HCT116 (cell line): ENCODE data around the gene GIPC3. TPM values are rescaled to one million over a fixed set of nuclear protein-coding genes. Genes with fewer than 3 reads are reported as not detected.

Experiments
- ATAC-seq: fragments of 200-7000 bp; cut with Tn5 transposase; 2 replicates; pipeline ENCODE4 v1.9.1; 2020; ENCODE audit warnings: mild to moderate bottlenecking, moderate library complexity
- BruUV-seq: library from RNA; stranded (reverse); fragments of 400-500 nt; replicated peaks from 2 replicates; lab custom pipeline; 2021; lab: Mats Ljungman, UMichigan
- CTCF ChIA-PET: fragments of 300-600 bp; sonication (Branson Sonifier 250); formaldehyde crosslinking; loops from one replicate; lab custom pipeline; 2021; ENCODE audit warnings: antibody characterized with exemption; lab: Charles Lee
- POLR2A ChIA-PET: fragments of 300-600, 350-600 bp; sonication (Branson Sonifier 250); formaldehyde crosslinking; loops from one replicate; lab custom pipeline; 2021; ENCODE audit warnings: antibody characterized with exemption; lab: Charles Lee
- RAD21 ChIA-PET, 2 experiments: fragments of 300-600 bp; sonication (Branson Sonifier 250); formaldehyde crosslinking; loops; one replicate each; lab custom pipeline; 2023; ENCODE audit warnings: low total read pairs in 2 of 2; ENCODE audit not compliant: uncharacterized antibody in 2 of 2, unreplicated experiment in 2 of 2, low non-redundant PET in 1 of 2; lab: Charles Lee
- DNase-seq: peaks from one replicate; pipeline ENCODE4 v3.0.0-alpha.2; 2010; ENCODE audit warnings: low read depth, low spot score
- H2AFZ ChIP-seq: fragments of 200-600 bp; shearing (Covaris generic), sonication (generic); 2 replicates; pipeline ENCODE4 v1.6.1; 2017; ENCODE audit warnings: low read depth, mixed run types, mixed read lengths, antibody characterized with exemption, low read length; ENCODE audit not compliant: poor library complexity, severe bottlenecking
- H3K27ac ChIP-seq: 2 replicates; pipeline ENCODE4 v1.5.1; 2012; ENCODE audit warnings: low read depth, low read length
- H3K27me3 ChIP-seq: fragments of 200-600 bp; sonication (generic); 2 replicates; pipeline ENCODE4 v1.6.1; 2016; ENCODE audit warnings: mixed run types, low read length, mixed read lengths; ENCODE audit not compliant: insufficient read depth
- H3K36me3 ChIP-seq, 2 experiments: fragments of 200-500 bp in 1 of 2; fragments of 200-600 bp in 1 of 2; sonication (Bioruptor generic) in 1 of 2; sonication (generic) in 1 of 2; 2 replicates each; pipeline versions ENCODE4 v1.5.1 to v1.6.1; 2014 to 2016; ENCODE audit warnings: low read length in 2 of 2, inconsistent platforms in 1 of 2, mixed read lengths in 1 of 2, mixed run types in 1 of 2; ENCODE audit not compliant: insufficient read depth in 2 of 2, control insufficient read depth in 1 of 2
- H3K4me1 ChIP-seq, 2 experiments: fragments of 200-600 bp in 1 of 2; sonication (generic) in 1 of 2; 2 replicates each; pipeline versions ENCODE4 v1.5.1 to v1.6.1; 2012 to 2017; ENCODE audit warnings: low read length in 2 of 2, inconsistent platforms in 1 of 2, mild to moderate bottlenecking in 1 of 2, mixed read lengths in 1 of 2, mixed run types in 1 of 2, moderate library complexity in 1 of 2; ENCODE audit not compliant: insufficient read depth in 2 of 2, control insufficient read depth in 1 of 2
- H3K4me2 ChIP-seq: fragments of 200-600 bp; sonication (generic); 2 replicates; pipeline ENCODE4 v1.6.1; 2017; ENCODE audit warnings: mixed run types, low read length, mixed read lengths
- H3K4me3 ChIP-seq, 2 experiments: fragments of 200-600 bp in 1 of 2; sonication (generic) in 1 of 2; replicated peaks in 1 of 2; 2 replicates each; pipeline ENCODE4 v1.5.1; 2011 to 2016; ENCODE audit warnings: low read length in 2 of 2, control low read depth in 1 of 2, low read depth in 1 of 2, mild to moderate bottlenecking in 1 of 2, mixed read lengths in 1 of 2, mixed run types in 1 of 2
- H3K79me2 ChIP-seq: fragments of 200-600 bp; sonication (generic); 2 replicates; pipeline ENCODE4 v1.6.1; 2017; ENCODE audit warnings: mild to moderate bottlenecking, mixed run types, low read length, moderate library complexity, mixed read lengths; ENCODE audit not compliant: insufficient read depth
- H3K9ac ChIP-seq: fragments of 200-600 bp; sonication (generic); 2 replicates; pipeline ENCODE4 v1.6.1; 2016; ENCODE audit warnings: low read length, mixed read lengths
- H3K9me2 ChIP-seq: fragments of 200-600 bp; sonication (generic), shearing (Covaris generic); 2 replicates; pipeline ENCODE4 v1.6.1; 2017; ENCODE audit warnings: mixed run types, mild to moderate bottlenecking, moderate library complexity; ENCODE audit not compliant: insufficient read depth
- H3K9me3 ChIP-seq, 2 experiments: fragments of 200-500 bp in 1 of 2; fragments of 200-600 bp in 1 of 2; sonication (Bioruptor generic) in 1 of 2; sonication (generic) in 1 of 2; 2 replicates each; pipeline ENCODE4 v1.6.1; 2014 to 2017; ENCODE audit warnings: low read length in 2 of 2, mixed read lengths in 2 of 2, inconsistent platforms in 1 of 2, low read depth in 1 of 2, mild to moderate bottlenecking in 1 of 2, mixed run types in 1 of 2, moderate library complexity in 1 of 2; ENCODE audit not compliant: control insufficient read depth in 1 of 2, insufficient read depth in 1 of 2
- H4K20me1 ChIP-seq: fragments of 200-600 bp; sonication (generic), shearing (Covaris generic); 2 replicates; pipeline ENCODE4 v1.6.1; 2017; ENCODE audit warnings: mixed run types, mild to moderate bottlenecking, moderate library complexity; ENCODE audit not compliant: insufficient read depth
- CBX3 ChIP-seq: IDR thresholded peaks from 2 replicates; pipeline ENCODE4 v1.6.1; 2012; ENCODE audit warnings: low read depth
- CEBPB ChIP-seq: IDR thresholded peaks from 2 replicates; pipeline ENCODE4 v1.6.1; 2012; ENCODE audit warnings: low read depth
- CTCF ChIP-seq, 3 experiments: fragments of 200-600 bp in 1 of 3; sonication (generic) in 1 of 3; IDR thresholded peaks in 2 of 3; conservative IDR thresholded peaks in 1 of 3; 2 replicates each; pipeline ENCODE4 v1.5.1; 2012 to 2017; ENCODE audit warnings: low read depth in 2 of 3, low read length in 2 of 3, antibody characterized with exemption in 1 of 3, borderline replicate concordance in 1 of 3, control low read depth in 1 of 3, mild to moderate bottlenecking in 1 of 3, mixed read lengths in 1 of 3, mixed run types in 1 of 3, moderate library complexity in 1 of 3; ENCODE audit not compliant: insufficient read depth in 1 of 3
- JUND ChIP-seq: IDR thresholded peaks from 2 replicates; pipeline ENCODE4 v1.6.1; 2012
- POLR2A ChIP-seq: IDR thresholded peaks from 2 replicates; pipeline ENCODE4 v1.7.0; 2011; ENCODE audit warnings: borderline replicate concordance; ENCODE audit not compliant: insufficient read depth, insufficient read length; ENCODE audit errors: extremely low read depth
- POLR2AphosphoS5 ChIP-seq: IDR thresholded peaks from 2 replicates; pipeline ENCODE4 v1.6.1; 2011; ENCODE audit warnings: mild to moderate bottlenecking, low read depth, low read length, moderate library complexity
- SIN3A ChIP-seq: IDR thresholded peaks from 2 replicates; pipeline ENCODE4 v1.6.1; 2012; ENCODE audit warnings: low read depth
- SP1 ChIP-seq: IDR thresholded peaks from 2 replicates; pipeline ENCODE4 v1.6.1; 2012; ENCODE audit warnings: low read depth
- SRF ChIP-seq: IDR thresholded peaks from 2 replicates; pipeline ENCODE4 v1.6.1; 2012; ENCODE audit warnings: low read depth
- ZBTB33 ChIP-seq: IDR thresholded peaks from 2 replicates; pipeline ENCODE4 v1.6.1; 2011; ENCODE audit warnings: mild to moderate bottlenecking, low read length, moderate library complexity; ENCODE audit not compliant: insufficient replicate concordance; ENCODE audit errors: extremely low read depth
- ZFX ChIP-seq: fragments of 450-650 bp; IDR thresholded peaks from 2 replicates; pipeline ENCODE4 v1.6.1; 2017
- intact Hi-C: fragments of 100-400 bp; cut with micrococcal nuclease; formaldehyde crosslinking; loops from 2 replicates; pipeline ENCODE4 v1.10.0; 2022
- total RNA-seq: library from RNA; stranded (reverse); gene quantifications from one replicate; pipeline ENCODE4 v1.2.1, GENCODE V29; 2021; ENCODE audit not compliant: unreplicated experiment
- TF ChIP-seq, protein P1 (sequence below): IDR thresholded peaks from 2 replicates; pipeline ENCODE4 v1.6.1; 2012
- TF ChIP-seq, protein P2 (sequence below): IDR thresholded peaks from 2 replicates; pipeline ENCODE4 v1.6.1; 2012

The GIPC3 gene
- total RNA-seq, 1 experiment from 2014 or later = not detected

DNA sequence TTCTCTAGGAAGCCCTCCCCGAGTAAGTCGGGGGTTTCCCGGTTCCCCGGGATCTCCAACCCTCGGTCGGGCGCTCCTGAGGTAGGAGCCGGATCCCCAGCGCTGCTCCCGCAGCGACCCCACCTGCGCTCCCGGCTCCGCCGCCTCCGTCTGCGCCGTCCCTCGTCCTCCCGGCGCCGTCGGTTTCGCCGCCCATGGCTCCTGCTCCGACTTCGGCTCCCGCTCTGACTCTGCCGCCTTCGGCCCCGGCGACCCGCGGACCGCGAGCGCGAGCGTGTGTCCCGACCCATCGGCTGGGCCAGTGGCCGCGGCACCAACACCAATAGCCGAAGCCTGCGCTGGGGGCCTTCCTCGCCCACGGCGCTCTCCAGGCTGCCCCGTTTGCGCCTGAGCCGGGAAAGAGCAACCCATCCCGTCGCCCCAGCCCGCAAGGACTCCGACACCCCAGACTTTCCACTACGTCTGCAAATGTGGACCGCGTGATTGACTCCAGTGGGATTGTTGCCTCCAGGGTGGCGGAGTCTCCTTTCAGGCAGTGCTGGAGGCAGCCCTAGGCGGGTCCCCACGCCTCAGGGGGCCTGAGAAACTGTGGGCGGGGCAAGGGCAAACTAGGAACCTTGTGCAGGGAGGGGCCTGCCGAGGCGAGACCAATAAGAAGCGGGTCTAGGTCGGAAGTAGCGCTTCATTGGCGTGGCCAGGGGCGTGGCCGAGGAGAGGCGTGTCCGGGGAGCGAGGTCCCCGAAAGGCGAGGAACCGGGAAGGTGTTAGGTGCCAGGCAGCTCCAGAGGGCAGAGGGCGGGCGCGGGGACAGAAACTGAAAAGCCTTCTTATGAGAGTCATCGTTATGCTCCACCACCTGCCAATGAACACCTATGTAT is 41.4 kb downstream of the GIPC3 start, which contains the start of gene CACTIN:
Gene CACTIN, minus strand, starts transcription at position 318 of the 878 bp plus-strand sequence. Its CDS starts 28 bp downstream, at position 290.
- CTCF ChIA-PET = no interaction called here
- peak within 1 kb of the TSS; percentile 99 for H3K4me2 ChIP-seq
- POLR2A ChIA-PET = interaction anchor here (1.0 kb wide), 1 partner anchor 19 kb away, joined by 4 read pairs; no protein-coding TSS in a partner anchor

More for the DNA sequence above, 41.4 kb downstream of the GIPC3 start, which contains the start of gene CACTIN:
- DNase-seq = peak; percentile 96
- RAD21 ChIA-PET = no interaction called here
- TF ChIP-seq, protein P1, sequence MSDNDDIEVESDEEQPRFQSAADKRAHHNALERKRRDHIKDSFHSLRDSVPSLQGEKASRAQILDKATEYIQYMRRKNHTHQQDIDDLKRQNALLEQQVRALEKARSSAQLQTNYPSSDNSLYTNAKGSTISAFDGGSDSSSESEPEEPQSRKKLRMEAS = peak; percentile 81
- peak; percentile 32 for TF ChIP-seq POLR2A
- TF ChIP-seq CEBPB = no peak
- TF ChIP-seq SP1 = peak; percentile 96
- TF ChIP-seq JUND = no peak
- peak; percentile 52; the same call in 1 of the 2 replicates for TF ChIP-seq CBX3
- peak; percentile 71 for TF ChIP-seq SIN3A
- TF ChIP-seq ZFX = peak; percentile 48; the same call in 1 of the 2 replicates
- peak; percentile 81 for TF ChIP-seq POLR2AphosphoS5
- TF ChIP-seq SRF = peak; percentile 95
- peak; percentile 40 for TF ChIP-seq ZBTB33
- TF ChIP-seq, protein P2, sequence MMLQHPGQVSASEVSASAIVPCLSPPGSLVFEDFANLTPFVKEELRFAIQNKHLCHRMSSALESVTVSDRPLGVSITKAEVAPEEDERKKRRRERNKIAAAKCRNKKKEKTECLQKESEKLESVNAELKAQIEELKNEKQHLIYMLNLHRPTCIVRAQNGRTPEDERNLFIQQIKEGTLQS = no peak
- no peak for TF ChIP-seq CTCF (IDR thresholded peaks at IDR 0.05 in 2 of 3, conservative IDR thresholded peaks at IDR 0.05 in 1 of 3; ENCODE audit: borderline replicate concordance in 1 of 3, insufficient read depth in 1 of 3, low read depth in 2 of 3, low read length in 2 of 3)
- TF ChIP-seq, all 23 proteins: peak for 9
- peaks cover 5% of the 10 kb centered on the region; the same call in 1 of the 2 replicates for H4K20me1 ChIP-seq
- intact Hi-C loops = loop anchor here (5.0 kb wide), 1 partner anchor 79 kb away; no protein-coding TSS in a partner anchor
- peaks cover 7 to 21% of the 10 kb centered on the region in 2 experiments; a peak in 3 of 4 replicates for H3K4me1 ChIP-seq
- BruUV-seq = no TSS peak
- H3K79me2 ChIP-seq = peaks cover 32% of the 10 kb centered on the region
- H3K9me2 ChIP-seq = no peaks in the 10 kb centered on the region
- no peaks in the 10 kb centered on the region for H3K27me3 ChIP-seq
- 0 out of 4 replicates have a peak, but pooled peaks cover 0 to under 1% of the 10 kb centered on the region in 2 experiments for H3K36me3 ChIP-seq
- H3K4me3 ChIP-seq = peak within 1 kb of the TSS; percentile 98 to 100
- no peaks in the 10 kb centered on the region for H3K9me3 ChIP-seq
- H2AFZ ChIP-seq = no peak within 1 kb of the TSS
- peak; percentile 96 for ATAC-seq
- H3K9ac ChIP-seq = peak within 1 kb of the TSS; percentile 93
- peak within 1 kb of the TSS; percentile 89 for H3K27ac ChIP-seq
